NCI-H146 (cell line): ENCODE results near the gene GSS.
"Not testable (repeated sequence)": the region's sequence is repeated elsewhere in the genome, so short reads cannot be mapped to it uniquely, and the experiment has no call there.

Experiments used
- DNase-seq: peaks from one replicate; lab custom pipeline; 2025; lab: John Stamatoyannopoulos, UW

Gene GSS

GRCh38 chr20:34907616-34908469 lies 47.8 kb downstream of the GSS start:
- no peak for DNase-seq

GRCh38 chr20:34904202-34904621 lies 51.4 kb downstream of the GSS start:
- no peak for DNase-seq

- DNase-seq = not testable (repeated sequence)
These were observed 56.9 kb downstream of the GSS start for GRCh38 chr20:34898731-34899130.

GRCh38 chr20:34898129-34898528 lies 57.5 kb downstream of the GSS start:
- DNase-seq = not testable (repeated sequence)

GRCh38 chr20:34896086-34896621 lies 59.5 kb downstream of the GSS start:
- DNase-seq = no peak

- DNase-seq = no peak
These were observed 60.1 kb downstream of the GSS start for GRCh38 chr20:34895465-34895864.

GRCh38 chr20:34894723-34895122 lies 60.9 kb downstream of the GSS start:
- DNase-seq = no peak

- DNase-seq = no peak
These were observed 62.9 kb downstream of the GSS start for GRCh38 chr20:34892671-34893070.

GRCh38 chr20:34891166-34892062 lies 64.2 kb downstream of the GSS start:
- DNase-seq = no peak

- no peak for DNase-seq
These were observed 67.1 kb downstream of the GSS start for GRCh38 chr20:34888468-34888867.

- DNase-seq = no peak
These were observed 68.6 kb downstream of the GSS start for GRCh38 chr20:34887023-34887422.

GRCh38 chr20:34886122-34886521 lies 69.5 kb downstream of the GSS start:
- DNase-seq = no peak

GRCh38 chr20:34884260-34884659 lies 71.3 kb downstream of the GSS start:
- DNase-seq = no peak

GRCh38 chr20:34883809-34884208 lies 71.8 kb downstream of the GSS start:
- DNase-seq = no peak

- no peak for DNase-seq
These were observed 72.4 kb downstream of the GSS start for GRCh38 chr20:34883087-34883688.

GRCh38 chr20:34881689-34882088 lies 73.9 kb downstream of the GSS start:
- no peak for DNase-seq

- not testable (repeated sequence) for DNase-seq
These were observed 74.6 kb downstream of the GSS start for GRCh38 chr20:34880971-34881370.

- no peak for DNase-seq
These were observed 75.3 kb downstream of the GSS start for GRCh38 chr20:34880215-34880850.
